Articular chondrocyte of knee joint (primary cell): ENCODE data around the gene GSG1. TPM values are rescaled to one million over a fixed set of nuclear protein-coding genes. Genes with fewer than 3 reads are reported as not detected.

Experiments used
- total RNA-seq: library from RNA; depleted of rRNA; stranded (reverse); fragments of >200 nt; gene quantifications from 2 replicates; pipeline ENCODE4 v1.2.3, GENCODE V29; 2012

GSG1 gene
- 0.13 TPM in 1 of 2 replicates, not detected in the other for total RNA-seq

GRCh38 chr12:13103391-13104033 is at the start of gene GSG1:
Gene GSG1, minus strand, starts transcription at chr12:13103667. Its CDS starts 155 bp downstream, at chr12:13103512.

GRCh38 chr12:13044002-13044905 is 59.2 kb downstream of the GSG1 start, which contains the start of gene FAM234B:
Gene FAM234B, plus strand, starts transcription at chr12:13044381. Its CDS starts 23 bp downstream, at chr12:13044404.

Other genes starting within 250 kb of the GSG1 start
- gene GPRC5A, start 212.1 kb downstream of the GSG1 start, total RNA-seq, result 28.9 and 33.8 TPM in 2 replicates
- not detected in 2 replicates for gene GPRC5D, start 151.5 kb downstream of the GSG1 start, total RNA-seq
- gene HEBP1, start 103.4 kb downstream of the GSG1 start, total RNA-seq, result 10.5 and 11.9 TPM in 2 replicates
- gene FAM234B, start 59.3 kb downstream of the GSG1 start, total RNA-seq, result 5.2 and 7.1 TPM in 2 replicates
- 138 and 282 TPM in 2 replicates for gene EMP1, start 93.1 kb upstream of the GSG1 start, total RNA-seq